GM21515 (cell line): Measurements from ENCODE around the gene TJP1.
"Not testable (repeated sequence)": the region's sequence is repeated elsewhere in the genome, so short reads cannot be mapped to it uniquely, and the experiment has no call there.

Source experiments
- ATAC-seq: cut with Tn5 transposase; IDR thresholded peaks from one replicate; pipeline ENCODE4 v1.9.1; 2021; ENCODE audit not compliant: unreplicated experiment

The TJP1 gene

GRCh38 chr15:29685156-29686078 lies 136.9 kb downstream of the TJP1 start:
- no peak for ATAC-seq

- no peak for ATAC-seq
Measured at GRCh38 chr15:29682781-29683180, 139.5 kb downstream of the TJP1 start.

GRCh38 chr15:29682361-29682760 lies 139.9 kb downstream of the TJP1 start:
- ATAC-seq, result no peak

- ATAC-seq, result no peak
Measured at GRCh38 chr15:29681946-29682345, 140.3 kb downstream of the TJP1 start.

- no peak for ATAC-seq
Measured at GRCh38 chr15:29681166-29681845, 141.0 kb downstream of the TJP1 start.

GRCh38 chr15:29680465-29681165 lies 141.7 kb downstream of the TJP1 start:
- ATAC-seq, result no peak

- no peak for ATAC-seq
Measured at GRCh38 chr15:29678504-29679034, 143.7 kb downstream of the TJP1 start.

- no peak for ATAC-seq
Measured at GRCh38 chr15:29677871-29678461, 144.3 kb downstream of the TJP1 start.

- no peak for ATAC-seq
Measured at GRCh38 chr15:29677455-29677854, 144.8 kb downstream of the TJP1 start.

- no peak for ATAC-seq
Measured at GRCh38 chr15:29676961-29677402, 145.3 kb downstream of the TJP1 start.

GRCh38 chr15:29676374-29676960 lies 145.8 kb downstream of the TJP1 start:
- ATAC-seq, result not testable (repeated sequence)

- no peak for ATAC-seq
Measured at GRCh38 chr15:29675791-29676301, 146.4 kb downstream of the TJP1 start.

- ATAC-seq, result no peak
Measured at GRCh38 chr15:29674661-29675533, 147.4 kb downstream of the TJP1 start.

GRCh38 chr15:29672923-29673809 lies 149.1 kb downstream of the TJP1 start:
- no peak for ATAC-seq

- no peak for ATAC-seq
Measured at GRCh38 chr15:29672446-29672845, 149.8 kb downstream of the TJP1 start.

- ATAC-seq, result not testable (repeated sequence)
Measured at GRCh38 chr15:29672046-29672445, 150.2 kb downstream of the TJP1 start.

- ATAC-seq, result no peak
Measured at GRCh38 chr15:29670998-29671981, 151.0 kb downstream of the TJP1 start.
